Astrocyte (in vitro differentiated cells and primary cell): ENCODE data around the gene C1orf87. TPM values are rescaled to one million over a fixed set of nuclear protein-coding genes. Genes with fewer than 3 reads are reported as not detected.
A peak's percentile ranks its signal among the peaks of the same experiment; 100 is the strongest.

Source experiments
- DNase-seq: peaks from one replicate; pipeline ENCODE4 v3.0.0-alpha.2; 2010; ENCODE audit warnings: low read depth
- FAIRE-seq: peaks from 2 replicates; lab custom pipeline; 2011; peaks lifted over from hg19 to GRCh38; lab: Jason Lieb, UNC
- H2AFZ ChIP-seq: 2 replicates; pipeline ENCODE4 v1.6.0; 2012; ENCODE audit warnings: low read depth, low read length, inconsistent platforms
- H3K27ac ChIP-seq: 2 replicates; pipeline ENCODE4 v1.5.1; 2011; ENCODE audit warnings: low read depth, low read length, inconsistent platforms
- H3K27me3 ChIP-seq: 2 replicates; pipeline ENCODE4 v1.6.0; 2011; ENCODE audit warnings: low read length, inconsistent platforms; ENCODE audit not compliant: insufficient read depth
- H3K36me3 ChIP-seq: 2 replicates; pipeline ENCODE4 v1.5.1; 2011; ENCODE audit warnings: low read length, inconsistent platforms; ENCODE audit not compliant: insufficient read depth
- H3K4me1 ChIP-seq: 2 replicates; pipeline ENCODE4 v1.5.1; 2011; ENCODE audit warnings: low read length, inconsistent platforms; ENCODE audit not compliant: insufficient read depth
- H3K4me2 ChIP-seq: 2 replicates; pipeline ENCODE4 v1.6.0; 2012; ENCODE audit warnings: low read length, inconsistent platforms
- H3K4me3 ChIP-seq: 2 replicates; pipeline ENCODE4 v1.5.1; 2011; ENCODE audit warnings: low read depth, mild to moderate bottlenecking, low read length, inconsistent platforms; ENCODE audit not compliant: insufficient read depth
- H3K79me2 ChIP-seq: 2 replicates; pipeline ENCODE4 v1.6.0; 2012; ENCODE audit warnings: mild to moderate bottlenecking, low read length, inconsistent platforms; ENCODE audit not compliant: insufficient read depth
- H3K9ac ChIP-seq: 2 replicates; pipeline ENCODE4 v1.6.0; 2012; ENCODE audit warnings: mild to moderate bottlenecking, low read length, inconsistent platforms
- H3K9me3 ChIP-seq: 2 replicates; pipeline ENCODE4 v1.5.1; 2012; ENCODE audit warnings: low read depth, mild to moderate bottlenecking, low read length, inconsistent platforms; ENCODE audit not compliant: insufficient read depth
- H4K20me1 ChIP-seq: 2 replicates; pipeline ENCODE4 v1.6.0; 2012; ENCODE audit warnings: low read length, inconsistent platforms; ENCODE audit not compliant: insufficient read depth
- H3K27ac Mint-ChIP-seq: one replicate; pipeline ENCODE4 v1.8.0; 2021; ENCODE audit warnings: mild to moderate bottlenecking, mixed read lengths; ENCODE audit not compliant: unreplicated experiment
- H3K27me3 Mint-ChIP-seq: one replicate; pipeline ENCODE4 v1.8.0; 2021; ENCODE audit warnings: low read depth, mixed read lengths; ENCODE audit not compliant: unreplicated experiment
- H3K36me3 Mint-ChIP-seq: one replicate; pipeline ENCODE4 v1.8.0; 2021; ENCODE audit warnings: low read depth, mixed read lengths; ENCODE audit not compliant: unreplicated experiment
- H3K4me1 Mint-ChIP-seq: one replicate; pipeline ENCODE4 v1.8.0; 2021; ENCODE audit warnings: low read depth, mixed read lengths; ENCODE audit not compliant: unreplicated experiment
- H3K4me3 Mint-ChIP-seq: one replicate; pipeline ENCODE4 v1.8.0; 2021; ENCODE audit warnings: mild to moderate bottlenecking, moderate library complexity, mixed read lengths; ENCODE audit not compliant: unreplicated experiment
- H3K9me3 Mint-ChIP-seq: one replicate; pipeline ENCODE4 v1.8.0; 2021; ENCODE audit warnings: mild to moderate bottlenecking, mixed read lengths; ENCODE audit not compliant: unreplicated experiment
- CTCF ChIP-seq: IDR thresholded peaks from 2 replicates; pipeline ENCODE4 v1.5.1; 2011; ENCODE audit warnings: low read depth, mild to moderate bottlenecking, inconsistent platforms, low read length, moderate library complexity; ENCODE audit not compliant: insufficient read depth
- EZH2 ChIP-seq: IDR thresholded peaks from 2 replicates; pipeline ENCODE4 v1.6.1; 2012; ENCODE audit warnings: mild to moderate bottlenecking, low read length, inconsistent platforms; ENCODE audit not compliant: insufficient read depth
- total RNA-seq: library from RNA; stranded (reverse); gene quantifications from 2 replicates; pipeline ENCODE4 v1.2.1, GENCODE V29; 2021

C1orf87 gene
- total RNA-seq, 1 donor from 2014 or later = not detected

GRCh38 chr1:59977075-59977410 lies 96.5 kb downstream of the C1orf87 start:
- DNase-seq (no peak), FAIRE-seq (no peak)
- Histone ChIP-seq H3K79me2 (no peaks in the 10 kb centered on the region), H3K4me2 (peak overlapping the region; percentile 66), H3K9ac (no peak overlapping the region), H3K36me3 (no peaks in the 10 kb centered on the region), H2AFZ (no peak overlapping the region), H3K27me3 (peaks cover 5% of the 10 kb centered on the region), H3K9me3 (no peaks in the 10 kb centered on the region), H4K20me1 (no peaks in the 10 kb centered on the region), H3K27ac (no peak overlapping the region), H3K4me3 (no peak overlapping the region), H3K4me1 (no peaks in the 10 kb centered on the region)
- peaks cover 38% of the 10 kb centered on the region for H3K27me3 Mint-ChIP-seq
- no peak overlapping the region for H3K4me3 Mint-ChIP-seq
- TF ChIP-seq CTCF = no peak
- no peaks in the 10 kb centered on the region for H3K4me1 Mint-ChIP-seq
- H3K9me3 Mint-ChIP-seq = no peaks in the 10 kb centered on the region
- no peaks in the 10 kb centered on the region for H3K36me3 Mint-ChIP-seq
- H3K27ac Mint-ChIP-seq = no peak overlapping the region

GRCh38 chr1:59976194-59977074 lies 97.1 kb downstream of the C1orf87 start:
- Histone ChIP-seq H3K36me3 (no peaks in the 10 kb centered on the region), H2AFZ (no peak overlapping the region), H3K9me3 (no peaks in the 10 kb centered on the region), H4K20me1 (no peaks in the 10 kb centered on the region), H3K4me1 (no peaks in the 10 kb centered on the region), H3K79me2 (no peaks in the 10 kb centered on the region), H3K4me2 (peak overlapping the region; percentile 66), H3K4me3 (no peak overlapping the region), H3K27ac (no peak overlapping the region), H3K27me3 (peaks cover 5% of the 10 kb centered on the region), H3K9ac (no peak overlapping the region)
- Mint-ChIP-seq H3K27ac (no peak overlapping the region), H3K9me3 (no peaks in the 10 kb centered on the region), H3K36me3 (no peaks in the 10 kb centered on the region), H3K4me3 (no peak overlapping the region), H3K27me3 (peaks cover 35% of the 10 kb centered on the region), H3K4me1 (no peaks in the 10 kb centered on the region)
- DNase-seq (no peak), FAIRE-seq (peak; percentile 20)
- TF ChIP-seq CTCF (peak; percentile 96), EZH2 (no peak)

GRCh38 chr1:59973719-59974118 lies 99.9 kb downstream of the C1orf87 start:
- Mint-ChIP-seq H3K27me3 (peaks cover 33% of the 10 kb centered on the region), H3K27ac (no peak overlapping the region), H3K4me1 (no peaks in the 10 kb centered on the region), H3K9me3 (no peaks in the 10 kb centered on the region), H3K4me3 (no peak overlapping the region), H3K36me3 (no peaks in the 10 kb centered on the region)
- no peak overlapping the region for H2AFZ ChIP-seq
- no peaks in the 10 kb centered on the region for H4K20me1 ChIP-seq
- H3K36me3 ChIP-seq = no peaks in the 10 kb centered on the region
- FAIRE-seq (no peak), DNase-seq (no peak)
- peaks cover 5% of the 10 kb centered on the region for H3K27me3 ChIP-seq
- H3K79me2 ChIP-seq = no peaks in the 10 kb centered on the region
- H3K27ac ChIP-seq = no peak overlapping the region
- TF ChIP-seq EZH2 = no peak
- TF ChIP-seq CTCF = no peak
- H3K4me2 ChIP-seq = no peak overlapping the region
- no peaks in the 10 kb centered on the region for H3K4me1 ChIP-seq
- H3K4me3 ChIP-seq = no peak overlapping the region
- H3K9ac ChIP-seq = no peak overlapping the region
- no peaks in the 10 kb centered on the region for H3K9me3 ChIP-seq
